ENCODE results near the gene UNC5B. TPM values are rescaled to one million over a fixed set of nuclear protein-coding genes. Genes with fewer than 3 reads are reported as not detected.

The UNC5B gene
- total and polyA plus RNA-seq, 2 experiments from 2014 or later, result 2.7 to 6.5 TPM

GRCh38 chr10:71245420-71246325, 33.3 kb downstream of the UNC5B start:
- no peak for TF ChIP-seq EZH2 (IDR thresholded peaks at IDR 0.05; ENCODE audit: insufficient read depth, poor library complexity, severe bottlenecking)
- no peak for TF ChIP-seq EZH2phosphoT487 (IDR thresholded peaks at IDR 0.05; ENCODE audit: insufficient read depth, low read depth)
- peaks cover 20% of the 10 kb centered on the region for H3K4me1 ChIP-seq (ENCODE audit: insufficient read depth)
- H3K27ac ChIP-seq, result peak overlapping the region; percentile 62; the same call in 1 of the 2 replicates
- no peaks in the 10 kb centered on the region for H3K9me3 ChIP-seq (ENCODE audit: low read depth)
- H3F3A ChIP-seq (ENCODE audit: insufficient read depth), result peaks cover 4% of the 10 kb centered on the region; the same call in 1 of the 2 replicates
- WGBS, 2 experiments (ENCODE audit: low coverage in 1 of 2, low lambda C conversion rate in 2 of 2, missing lambda C conversion rate in 2 of 2), result 87 to 90% methylated on average over 21 of the region's 21 CpGs
- H4K20me1 ChIP-seq (ENCODE audit: insufficient read depth), result no peaks in the 10 kb centered on the region
- peak overlapping the region; percentile 58; the same call in 1 of the 2 replicates for H3K9ac ChIP-seq
- no peak overlapping the region for H3K4me3 ChIP-seq
- no peaks in the 10 kb centered on the region for H3K9me2 ChIP-seq (ENCODE audit: insufficient read depth)
- H3K4me2 ChIP-seq (ENCODE audit: unreplicated experiment), result peak overlapping the region; percentile 56
- DNase-seq, result no peak
- H3K79me2 ChIP-seq (ENCODE audit: insufficient read depth), result no peaks in the 10 kb centered on the region
- H2AFZ ChIP-seq, result no peak overlapping the region
- no peaks in the 10 kb centered on the region for H3K36me3 ChIP-seq (ENCODE audit: low read depth)
- no peaks in the 10 kb centered on the region for H3K27me3 ChIP-seq (replicated peaks; ENCODE audit: insufficient read depth)
- in situ Hi-C loops (cut with MboI), result no loop called here

GRCh38 chr10:71246591-71247413, 34.4 kb downstream of the UNC5B start:
- Histone ChIP-seq H3F3A (ENCODE audit: insufficient read depth) (peaks cover 4% of the 10 kb centered on the region; the same call in 1 of the 2 replicates), H3K79me2 (ENCODE audit: insufficient read depth) (no peaks in the 10 kb centered on the region), H3K9ac (no peak overlapping the region), H2AFZ (no peak overlapping the region), H3K27me3 (replicated peaks; ENCODE audit: insufficient read depth) (no peaks in the 10 kb centered on the region), H3K36me3 (ENCODE audit: low read depth) (no peaks in the 10 kb centered on the region), H3K9me3 (ENCODE audit: low read depth) (no peaks in the 10 kb centered on the region), H3K4me1 (ENCODE audit: insufficient read depth) (peaks cover 20% of the 10 kb centered on the region), H3K9me2 (ENCODE audit: insufficient read depth) (no peaks in the 10 kb centered on the region), H3K4me2 (ENCODE audit: unreplicated experiment) (no peak overlapping the region), H3K4me3 (no peak overlapping the region), H4K20me1 (ENCODE audit: insufficient read depth) (no peaks in the 10 kb centered on the region), H3K27ac (no peak overlapping the region)
- 86 to 87% methylated on average over 11 of the region's 11 CpGs for WGBS, 2 experiments (ENCODE audit: low coverage in 1 of 2, low lambda C conversion rate in 2 of 2, missing lambda C conversion rate in 2 of 2)
- DNase-seq, result no peak
- in situ Hi-C loops (cut with MboI), result no loop called here
- TF ChIP-seq EZH2phosphoT487 (IDR thresholded peaks at IDR 0.05; ENCODE audit: insufficient read depth, low read depth) (no peak), EZH2 (IDR thresholded peaks at IDR 0.05; ENCODE audit: insufficient read depth, poor library complexity, severe bottlenecking) (no peak)

- Histone ChIP-seq H3K4me3 (no peak overlapping the region), H3K4me2 (ENCODE audit: unreplicated experiment) (no peak overlapping the region), H3K9me2 (ENCODE audit: insufficient read depth) (no peaks in the 10 kb centered on the region), H3K27me3 (replicated peaks; ENCODE audit: insufficient read depth) (no peaks in the 10 kb centered on the region), H3F3A (ENCODE audit: insufficient read depth) (peaks cover 4% of the 10 kb centered on the region; the same call in 1 of the 2 replicates), H4K20me1 (ENCODE audit: insufficient read depth) (no peaks in the 10 kb centered on the region), H3K4me1 (ENCODE audit: insufficient read depth) (peaks cover 20% of the 10 kb centered on the region), H3K36me3 (ENCODE audit: low read depth) (no peaks in the 10 kb centered on the region), H3K27ac (no peak overlapping the region), H3K9me3 (ENCODE audit: low read depth) (no peaks in the 10 kb centered on the region), H3K79me2 (ENCODE audit: insufficient read depth) (no peaks in the 10 kb centered on the region), H2AFZ (no peak overlapping the region), H3K9ac (no peak overlapping the region)
- 94 to 97% methylated on average over 4 of the region's 4 CpGs for WGBS, 2 experiments (ENCODE audit: low coverage in 1 of 2, low lambda C conversion rate in 2 of 2, missing lambda C conversion rate in 2 of 2)
- in situ Hi-C loops (cut with MboI), result no loop called here
- DNase-seq, result no peak
- TF ChIP-seq EZH2phosphoT487 (IDR thresholded peaks at IDR 0.05; ENCODE audit: insufficient read depth, low read depth) (no peak), EZH2 (IDR thresholded peaks at IDR 0.05; ENCODE audit: insufficient read depth, poor library complexity, severe bottlenecking) (no peak)
These were observed 35.0 kb downstream of the UNC5B start for GRCh38 chr10:71247414-71247705.

- Histone ChIP-seq H3K9ac (no peak overlapping the region), H3K36me3 (ENCODE audit: low read depth) (no peaks in the 10 kb centered on the region), H3F3A (ENCODE audit: insufficient read depth) (peaks cover 4% of the 10 kb centered on the region; the same call in 1 of the 2 replicates), H3K4me2 (ENCODE audit: unreplicated experiment) (no peak overlapping the region), H3K4me1 (ENCODE audit: insufficient read depth) (peaks cover 20% of the 10 kb centered on the region), H3K27ac (no peak overlapping the region), H3K4me3 (no peak overlapping the region), H3K79me2 (ENCODE audit: insufficient read depth) (no peaks in the 10 kb centered on the region), H3K27me3 (replicated peaks; ENCODE audit: insufficient read depth) (no peaks in the 10 kb centered on the region), H3K9me3 (ENCODE audit: low read depth) (no peaks in the 10 kb centered on the region), H4K20me1 (ENCODE audit: insufficient read depth) (no peaks in the 10 kb centered on the region), H3K9me2 (ENCODE audit: insufficient read depth) (no peaks in the 10 kb centered on the region), H2AFZ (no peak overlapping the region)
- 75 to 100% methylated on average over 1 of the region's 1 CpG for WGBS, 2 experiments (ENCODE audit: low coverage in 1 of 2, low lambda C conversion rate in 2 of 2, missing lambda C conversion rate in 2 of 2)
- in situ Hi-C loops (cut with MboI), result no loop called here
- no peak for TF ChIP-seq EZH2 (IDR thresholded peaks at IDR 0.05; ENCODE audit: insufficient read depth, poor library complexity, severe bottlenecking)
- TF ChIP-seq EZH2phosphoT487 (IDR thresholded peaks at IDR 0.05; ENCODE audit: insufficient read depth, low read depth), result no peak
- DNase-seq, result no peak
These were observed 35.4 kb downstream of the UNC5B start for GRCh38 chr10:71247804-71248203.
